NCI-H1048 (cell line): ENCODE data around the gene CCNK.

Experiments
- DNase-seq: peaks from one replicate; lab custom pipeline; 2025; lab: John Stamatoyannopoulos, UW

The CCNK gene

DNA sequence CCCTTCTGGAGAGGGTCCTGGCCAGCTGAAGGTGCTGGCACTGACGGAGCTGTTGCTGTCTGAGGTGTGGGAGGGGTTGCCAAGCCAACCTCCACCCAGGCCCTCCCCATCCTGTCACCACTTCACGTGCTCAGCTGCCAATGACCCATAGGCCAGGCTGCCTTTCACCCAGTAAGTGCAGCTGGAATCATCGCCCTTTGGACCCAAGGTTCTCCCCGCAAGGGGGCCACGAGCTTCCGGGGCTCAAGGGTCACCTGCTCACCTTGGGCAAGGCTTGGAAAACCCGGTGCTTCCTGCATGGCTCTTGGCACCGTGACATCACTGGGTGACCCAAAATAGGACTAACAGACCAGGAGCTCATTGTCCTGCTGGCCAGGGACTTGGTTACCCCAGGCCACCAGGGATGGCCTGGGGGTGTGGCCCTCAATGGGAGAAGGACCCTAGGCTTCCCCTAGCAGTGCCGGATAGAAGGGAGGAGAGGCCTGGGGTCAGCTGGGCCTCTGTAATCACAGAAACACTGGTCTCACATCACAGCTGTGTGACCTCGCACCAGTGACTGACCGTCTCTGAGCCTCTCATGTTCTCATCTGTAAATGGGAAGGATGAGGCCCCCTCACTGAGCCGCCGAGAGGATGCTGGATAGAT lies 71.5 kb downstream of the CCNK start:
- no peak for DNase-seq

DNA sequence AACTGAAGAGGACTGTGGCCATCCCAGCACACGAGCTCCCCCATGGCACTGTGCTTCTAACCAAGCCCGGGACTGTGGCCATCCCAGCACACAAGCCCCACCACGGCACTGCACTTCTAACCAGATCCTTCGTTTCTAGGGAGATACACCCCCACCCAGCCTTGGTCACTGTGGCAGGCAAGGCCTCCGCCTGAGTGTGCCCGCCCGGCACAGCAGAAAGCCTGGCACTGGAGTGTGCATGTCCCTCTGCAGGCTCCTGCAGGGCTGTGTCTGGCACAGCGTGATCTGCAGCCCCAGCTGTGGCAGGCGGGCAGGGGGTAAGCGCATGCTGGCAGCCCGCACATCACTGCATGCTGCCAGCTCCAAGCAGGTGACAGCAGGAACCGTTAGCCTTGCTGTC lies 73.0 kb downstream of the CCNK start:
- DNase-seq = no peak

DNA sequence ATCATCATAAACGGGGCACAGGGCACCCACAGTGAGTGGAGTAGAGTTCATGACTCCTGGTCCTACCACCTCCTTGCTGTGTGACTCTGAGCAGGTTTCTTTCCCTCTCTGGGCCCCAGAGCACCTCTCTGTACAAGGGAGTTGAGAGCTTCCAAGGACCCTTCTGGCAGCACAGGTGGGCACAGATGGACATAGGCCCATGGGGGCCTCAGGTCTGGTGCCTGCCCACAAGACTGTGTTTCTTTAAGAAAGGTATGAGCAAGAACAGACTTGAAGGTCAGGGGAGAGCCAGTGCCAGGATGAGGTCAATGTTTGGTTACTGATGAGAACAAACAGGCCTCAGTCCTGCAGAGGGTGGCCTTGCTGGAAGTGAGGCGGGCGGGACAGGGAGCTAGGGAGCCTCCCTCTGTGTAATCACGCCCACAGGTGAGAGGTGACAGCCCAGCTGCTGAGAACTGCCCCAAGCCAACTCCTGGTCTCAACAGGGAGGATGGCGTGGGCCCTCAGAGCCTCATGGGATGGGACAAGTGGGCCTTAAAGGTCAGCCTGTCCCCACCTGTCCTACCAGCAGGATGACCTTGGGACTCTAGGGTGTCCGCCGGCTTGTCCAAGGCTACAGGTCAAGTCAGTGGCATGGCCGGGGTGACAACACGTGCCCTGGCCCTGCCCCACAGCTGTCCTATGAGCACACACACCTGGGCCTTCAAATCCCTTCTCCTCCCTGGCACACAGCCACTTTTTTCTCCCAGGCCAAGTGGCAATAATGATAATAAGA lies 73.7 kb downstream of the CCNK start:
- no peak for DNase-seq

GRCh38 chr14:99556134-99556791 lies 75.1 kb downstream of the CCNK start:
- no peak for DNase-seq

GRCh38 chr14:99559286-99559990 lies 78.2 kb downstream of the CCNK start:
- DNase-seq = no peak

DNA sequence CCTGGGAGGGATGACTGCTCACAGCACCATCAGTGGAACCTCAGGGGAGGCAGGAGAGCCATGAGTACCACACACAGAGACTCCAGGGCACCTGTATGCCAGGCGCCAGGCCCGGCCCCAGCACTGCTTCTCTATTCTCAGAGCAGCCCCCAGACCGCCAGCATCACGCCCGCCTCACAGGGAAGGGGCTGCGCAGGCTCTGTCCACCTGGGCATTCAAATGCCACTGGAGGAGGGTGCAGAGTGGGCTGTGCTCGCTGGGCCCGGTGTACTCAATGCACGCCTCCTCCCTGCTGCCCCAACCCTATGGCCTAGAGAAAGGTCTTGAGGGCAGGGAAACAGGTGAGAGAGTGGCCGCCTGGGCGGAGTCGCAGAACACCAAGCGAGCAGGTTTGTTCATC lies 79.2 kb downstream of the CCNK start:
- DNase-seq = no peak

DNA sequence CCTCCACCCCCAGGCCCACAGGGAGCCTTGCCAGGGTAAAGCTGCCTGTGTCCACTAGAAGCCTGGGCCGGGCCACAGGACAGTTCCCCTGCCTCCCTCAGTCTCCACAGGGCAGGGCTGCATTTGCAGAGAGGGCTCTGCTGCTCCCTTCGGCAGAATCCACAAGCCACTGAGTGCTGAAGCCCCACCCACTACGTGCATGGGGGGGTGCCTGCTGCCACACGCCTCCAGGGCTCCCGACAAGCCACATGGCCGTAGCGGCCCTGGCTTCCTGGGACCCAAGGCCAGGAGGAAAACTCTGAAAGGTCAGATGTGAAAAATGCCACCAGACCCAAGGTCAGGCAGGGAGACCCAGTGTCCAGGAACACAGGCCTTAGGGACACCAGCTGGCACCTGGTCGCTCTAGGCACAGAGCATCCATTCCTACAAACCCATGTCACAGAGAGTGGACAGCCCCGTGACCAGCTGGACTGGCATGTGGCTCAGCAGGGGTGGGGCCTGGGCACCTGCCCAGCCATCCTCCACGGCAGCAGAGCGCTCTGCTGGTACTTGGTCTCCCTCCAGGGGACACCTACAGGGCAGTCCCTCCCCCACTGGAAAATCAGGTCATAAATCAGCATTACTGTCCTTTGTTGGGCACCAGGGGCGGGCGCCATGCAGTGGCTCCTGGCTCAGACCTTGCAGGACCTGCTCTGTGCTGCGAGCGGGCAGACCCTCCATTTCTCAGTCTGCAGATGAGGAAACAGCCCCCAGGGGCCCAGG lies 79.9 kb downstream of the CCNK start:
- DNase-seq = no peak

DNA sequence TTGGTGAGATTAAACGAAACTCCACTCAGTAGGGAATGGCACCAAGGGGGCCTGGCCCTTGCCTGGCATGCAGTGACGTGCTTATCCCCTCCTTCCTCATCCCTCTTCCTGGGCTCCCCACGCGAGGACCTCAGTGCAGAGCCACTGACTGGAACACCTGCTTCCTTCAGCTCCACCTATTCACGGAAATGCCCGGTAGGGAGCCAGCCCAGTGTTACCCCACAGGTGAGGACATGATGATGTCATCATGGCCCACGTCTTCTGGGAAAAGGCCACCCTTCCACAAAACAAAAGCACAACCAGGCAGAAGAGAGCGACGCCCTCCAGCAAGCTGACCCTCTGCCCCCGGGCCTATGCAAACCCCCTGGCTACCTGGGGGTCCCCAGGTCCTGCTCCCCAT lies 80.7 kb downstream of the CCNK start:
- DNase-seq = no peak
